Measurements from ENCODE around the gene PALLD. TPM values are rescaled to one million over a fixed set of nuclear protein-coding genes. Genes with fewer than 3 reads are reported as not detected.

The PALLD gene
- total RNA-seq, 6 experiments from 2014 or later: 7.7 to 81.6 (median 24.8) TPM

DNA sequence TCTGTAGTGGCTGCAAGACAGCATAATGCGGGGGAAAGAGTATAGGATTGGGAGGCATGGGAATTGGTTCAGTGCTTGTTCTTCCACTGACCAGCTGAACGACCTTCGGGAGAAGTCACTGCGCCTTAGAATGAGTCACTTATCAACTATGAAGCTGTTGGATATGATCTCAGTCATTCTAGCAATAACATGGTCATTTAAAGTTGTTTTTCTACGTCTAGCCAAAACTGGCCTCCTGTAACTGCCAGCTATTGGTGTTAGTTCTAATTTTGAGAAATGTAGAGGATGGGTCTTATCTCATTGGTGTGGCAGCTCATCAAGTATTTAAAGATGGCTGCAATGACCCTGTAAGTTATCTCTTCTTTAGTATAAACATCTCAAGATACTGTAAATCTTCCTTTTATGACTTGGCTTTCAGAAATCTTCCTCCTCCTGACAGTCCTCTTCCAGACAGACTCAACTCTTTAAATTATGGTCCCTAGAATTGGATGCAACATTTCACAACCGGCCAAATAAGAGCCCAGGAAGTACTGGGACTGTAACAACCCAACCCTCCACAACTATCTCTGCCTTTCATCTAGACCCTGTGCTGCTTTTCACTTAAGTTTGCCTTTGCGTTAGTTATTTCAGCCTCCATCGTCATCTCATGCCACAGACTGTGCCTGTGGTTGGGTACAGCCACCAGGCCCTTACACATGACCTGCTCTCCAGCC lies 269.9 kb downstream of the PALLD start:
- Histone ChIP-seq H3K4me3 (no peak overlapping the region), H3K27ac (peak overlapping the region in 1 of 3 donors; percentile 25), H3K36me3 (no peaks in the 10 kb centered on the region), H3K9me3 (no peaks in the 10 kb centered on the region), H3K4me1 (no peaks in the 10 kb centered on the region), H3K27me3 (no peaks in the 10 kb centered on the region)
- ATAC-seq: no peak
- no peak for DNase-seq
- 78% methylated on average over 7 of the region's 8 CpGs for WGBS (ENCODE audit: insufficient coverage, low coverage, low lambda C conversion rate, missing lambda C conversion rate)
- intact Hi-C loops (cut with DNase I): no loop called here
- TF ChIP-seq POLR2A (IDR thresholded peaks at IDR 0.05): no peak
- TF ChIP-seq, protein P1, sequence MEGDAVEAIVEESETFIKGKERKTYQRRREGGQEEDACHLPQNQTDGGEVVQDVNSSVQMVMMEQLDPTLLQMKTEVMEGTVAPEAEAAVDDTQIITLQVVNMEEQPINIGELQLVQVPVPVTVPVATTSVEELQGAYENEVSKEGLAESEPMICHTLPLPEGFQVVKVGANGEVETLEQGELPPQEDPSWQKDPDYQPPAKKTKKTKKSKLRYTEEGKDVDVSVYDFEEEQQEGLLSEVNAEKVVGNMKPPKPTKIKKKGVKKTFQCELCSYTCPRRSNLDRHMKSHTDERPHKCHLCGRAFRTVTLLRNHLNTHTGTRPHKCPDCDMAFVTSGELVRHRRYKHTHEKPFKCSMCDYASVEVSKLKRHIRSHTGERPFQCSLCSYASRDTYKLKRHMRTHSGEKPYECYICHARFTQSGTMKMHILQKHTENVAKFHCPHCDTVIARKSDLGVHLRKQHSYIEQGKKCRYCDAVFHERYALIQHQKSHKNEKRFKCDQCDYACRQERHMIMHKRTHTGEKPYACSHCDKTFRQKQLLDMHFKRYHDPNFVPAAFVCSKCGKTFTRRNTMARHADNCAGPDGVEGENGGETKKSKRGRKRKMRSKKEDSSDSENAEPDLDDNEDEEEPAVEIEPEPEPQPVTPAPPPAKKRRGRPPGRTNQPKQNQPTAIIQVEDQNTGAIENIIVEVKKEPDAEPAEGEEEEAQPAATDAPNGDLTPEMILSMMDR (IDR thresholded peaks at IDR 0.05): no peak

- no peaks in the 10 kb centered on the region for H3K36me3 ChIP-seq
- intact Hi-C loops (cut with DNase I): no loop called here
- no peak overlapping the region for H3K4me3 ChIP-seq
- no peaks in the 10 kb centered on the region for H3K27me3 ChIP-seq
- WGBS (ENCODE audit: insufficient coverage, low coverage, low lambda C conversion rate, missing lambda C conversion rate): 68% methylated on average over 2 of the region's 4 CpGs
- H3K4me1 ChIP-seq: no peaks in the 10 kb centered on the region
- H3K9me3 ChIP-seq: no peaks in the 10 kb centered on the region
- DNase-seq (no peak), ATAC-seq (peak in 3 of 4 donors; percentile 15 to 52 (median 19))
- TF ChIP-seq, protein P1 (IDR thresholded peaks at IDR 0.05): no peak
- no peak overlapping the region for H3K27ac ChIP-seq
These were observed 272.6 kb downstream of the PALLD start for GRCh38 chr4:168769416-168769815.

DNA sequence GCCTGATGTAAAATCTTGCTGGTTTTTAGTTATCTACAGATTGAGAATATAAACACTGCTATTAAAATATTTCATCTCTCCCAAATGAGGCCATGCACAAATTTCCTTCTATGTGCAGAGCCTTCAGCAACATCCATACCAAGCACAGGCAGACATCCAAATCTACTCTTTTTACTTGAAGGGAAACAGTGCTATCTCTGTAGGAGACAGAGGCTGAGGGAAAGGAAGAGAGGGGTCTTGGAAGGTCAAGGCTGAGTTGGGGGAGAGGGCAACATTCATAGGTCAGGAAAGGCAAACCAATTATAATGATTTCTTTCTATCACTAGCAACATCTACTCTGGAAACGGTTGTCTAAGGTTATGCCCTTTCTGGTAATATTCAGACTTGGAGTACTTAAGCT lies 273.0 kb downstream of the PALLD start:
- peak in 3 of 4 donors; percentile 11 to 50 (median 37) for ATAC-seq
- no peaks in the 10 kb centered on the region for H3K27me3 ChIP-seq
- H3K9me3 ChIP-seq: no peaks in the 10 kb centered on the region
- no peak for TF ChIP-seq POLR2A (IDR thresholded peaks at IDR 0.05)
- TF ChIP-seq, protein P1 (IDR thresholded peaks at IDR 0.05): no peak
- no peak for DNase-seq
- H3K4me3 ChIP-seq: no peak overlapping the region
- WGBS (ENCODE audit: insufficient coverage, low coverage, low lambda C conversion rate, missing lambda C conversion rate): no CpG with 5 or more reads among the region's 1 CpG
- H3K27ac ChIP-seq: no peak overlapping the region
- no peaks in the 10 kb centered on the region for H3K4me1 ChIP-seq
- intact Hi-C loops (cut with DNase I): no loop called here
- no peaks in the 10 kb centered on the region for H3K36me3 ChIP-seq

DNA sequence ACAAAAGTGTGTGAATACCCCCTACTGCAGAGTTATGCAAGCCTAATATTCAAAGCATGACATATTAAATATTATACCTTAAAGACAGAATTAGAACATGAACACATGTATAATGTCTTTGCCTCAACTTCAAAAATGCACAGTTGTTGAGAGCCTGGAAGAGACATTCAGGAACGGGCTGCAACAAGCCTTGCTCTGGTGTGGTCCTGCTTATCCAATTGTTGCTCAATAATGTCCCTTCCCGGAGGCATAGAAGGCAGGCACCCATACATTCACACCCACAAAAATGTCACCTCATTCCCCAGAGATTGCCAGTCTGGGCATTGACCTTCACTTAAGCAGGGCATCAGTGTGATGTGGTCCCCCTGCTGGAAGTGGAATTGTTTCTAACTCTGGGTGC lies 274.4 kb downstream of the PALLD start:
- Histone ChIP-seq H3K36me3 (no peaks in the 10 kb centered on the region), H3K9me3 (no peaks in the 10 kb centered on the region), H3K4me1 (no peaks in the 10 kb centered on the region), H3K4me3 (no peak overlapping the region), H3K27me3 (no peaks in the 10 kb centered on the region), H3K27ac (no peak overlapping the region)
- intact Hi-C loops (cut with DNase I): no loop called here
- TF ChIP-seq POLR2A (IDR thresholded peaks at IDR 0.05): no peak
- TF ChIP-seq, protein P1 (IDR thresholded peaks at IDR 0.05): no peak
- no peak for ATAC-seq
- no peak for DNase-seq
- WGBS (ENCODE audit: insufficient coverage, low coverage, low lambda C conversion rate, missing lambda C conversion rate): 80% methylated on average over 1 of the region's 2 CpGs

Data from right lobe of liver (tissue), 6 donors.